ENCODE data around the gene EZH1.
"Not testable (repeated sequence)": the region's sequence is repeated elsewhere in the genome, so short reads cannot be mapped to it uniquely, and the experiment has no call there.

The EZH1 gene

DNA sequence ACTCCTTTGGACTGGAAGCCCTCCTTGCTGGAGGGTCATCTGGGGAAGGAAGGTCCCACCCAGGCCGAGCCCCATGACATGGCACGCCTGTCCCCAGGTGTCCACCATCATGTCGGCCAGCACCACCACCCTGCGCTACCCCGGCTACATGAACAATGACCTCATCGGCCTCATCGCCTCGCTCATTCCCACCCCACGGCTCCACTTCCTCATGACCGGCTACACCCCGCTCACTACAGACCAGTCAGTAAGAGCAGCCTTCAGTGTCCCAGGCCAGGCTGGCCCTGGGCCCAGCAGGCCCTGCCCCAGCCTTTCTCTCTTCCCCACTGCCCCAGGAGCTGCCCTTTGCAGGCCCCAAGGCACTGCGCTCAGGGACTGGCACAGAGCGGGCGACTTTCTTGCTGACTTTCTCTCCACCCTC, 79.2 kb downstream of the EZH1 start:
- no peak for DNase-seq

GRCh38 chr17:42660692-42661345, 84.0 kb downstream of the EZH1 start:
- DNase-seq = no peak

DNA sequence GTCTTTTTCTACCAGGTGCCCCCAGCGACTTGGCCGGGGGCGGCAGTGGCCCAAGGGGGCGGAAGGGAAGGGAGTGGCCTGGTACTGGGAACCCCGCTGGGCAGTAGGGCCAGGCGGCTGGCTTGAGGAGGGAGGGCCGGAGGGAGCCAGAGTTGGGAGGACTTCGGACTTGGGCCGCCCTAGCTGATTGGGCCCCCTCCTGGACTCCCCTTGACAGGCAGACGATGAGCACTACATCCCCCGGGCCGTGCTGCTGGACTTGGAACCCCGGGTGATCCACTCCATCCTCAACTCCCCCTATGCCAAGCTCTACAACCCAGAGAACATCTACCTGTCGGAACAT, 84.9 kb downstream of the EZH1 start:
- DNase-seq = not testable (repeated sequence)

- peak; percentile 92 for DNase-seq
Measured at GRCh38 chr17:42659079-42659931, 85.5 kb downstream of the EZH1 start, which contains the start of gene TUBG2. TUBG2 (plus strand) TSS chr17:42659284; CDS start chr17:42659504, 220 bp downstream.

DNA sequence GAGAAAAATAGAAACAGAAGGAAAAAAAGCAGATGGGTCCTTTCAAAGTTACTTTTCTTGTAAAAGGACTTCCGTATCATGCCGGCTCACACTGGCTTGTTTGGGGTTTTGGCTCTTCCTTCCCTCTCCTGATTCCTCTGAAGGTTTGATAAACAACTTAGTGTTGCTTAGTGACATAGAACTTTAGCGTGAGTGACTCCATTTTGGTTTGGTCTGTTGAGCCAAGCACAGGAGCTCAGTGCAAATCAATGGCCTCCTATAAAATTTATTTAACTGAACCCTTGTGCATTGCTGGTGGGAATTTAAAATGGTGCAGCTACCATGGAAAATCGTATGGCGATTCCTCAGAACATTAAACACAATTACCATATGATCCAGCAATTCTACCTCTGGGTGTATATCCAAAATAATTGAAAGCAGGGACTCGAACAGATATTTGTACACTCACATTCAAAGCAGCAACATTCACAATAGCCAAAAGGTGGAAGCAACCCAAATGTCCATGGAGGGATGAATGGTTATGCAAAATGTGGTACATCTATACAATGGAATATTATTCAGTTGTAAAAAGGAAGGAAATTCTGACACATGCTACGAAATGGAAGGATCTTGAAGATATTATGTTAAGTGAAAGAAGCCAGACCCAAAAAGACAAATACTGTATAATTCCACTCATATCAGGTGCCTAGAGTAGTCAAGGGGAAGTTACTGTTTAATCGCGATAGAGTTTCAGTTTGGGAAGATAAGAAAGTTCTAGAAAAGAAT, 86.8 kb downstream of the EZH1 start:
- no peak for DNase-seq

- DNase-seq = no peak
Measured at GRCh38 chr17:42655528-42655927, 89.3 kb downstream of the EZH1 start.

GRCh38 chr17:42653179-42654124, 91.4 kb downstream of the EZH1 start:
- DNase-seq = no peak

DNA sequence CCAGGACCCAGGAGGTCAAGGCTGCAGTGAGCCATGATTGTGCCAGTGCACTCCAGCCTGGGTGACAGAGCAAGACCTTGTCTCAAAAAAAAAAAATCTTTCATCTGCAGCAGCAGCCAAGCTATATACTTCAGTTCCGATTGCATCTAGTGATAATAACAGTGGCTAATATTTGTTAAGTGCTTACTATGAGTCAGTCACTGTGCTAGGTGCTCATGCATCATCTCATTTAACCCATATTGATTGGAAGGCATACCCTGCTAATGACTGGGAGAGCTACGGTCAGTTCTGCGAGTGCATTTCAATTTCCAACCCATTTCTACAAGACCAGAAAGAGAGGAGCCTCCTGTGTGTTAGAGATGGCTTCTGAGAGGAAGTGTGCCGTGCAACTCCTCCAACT, 93.4 kb downstream of the EZH1 start:
- no peak for DNase-seq

Data from NCI-H1105 (cell line).